ENCODE measurements around the gene PJA1.

The PJA1 gene, protein sequence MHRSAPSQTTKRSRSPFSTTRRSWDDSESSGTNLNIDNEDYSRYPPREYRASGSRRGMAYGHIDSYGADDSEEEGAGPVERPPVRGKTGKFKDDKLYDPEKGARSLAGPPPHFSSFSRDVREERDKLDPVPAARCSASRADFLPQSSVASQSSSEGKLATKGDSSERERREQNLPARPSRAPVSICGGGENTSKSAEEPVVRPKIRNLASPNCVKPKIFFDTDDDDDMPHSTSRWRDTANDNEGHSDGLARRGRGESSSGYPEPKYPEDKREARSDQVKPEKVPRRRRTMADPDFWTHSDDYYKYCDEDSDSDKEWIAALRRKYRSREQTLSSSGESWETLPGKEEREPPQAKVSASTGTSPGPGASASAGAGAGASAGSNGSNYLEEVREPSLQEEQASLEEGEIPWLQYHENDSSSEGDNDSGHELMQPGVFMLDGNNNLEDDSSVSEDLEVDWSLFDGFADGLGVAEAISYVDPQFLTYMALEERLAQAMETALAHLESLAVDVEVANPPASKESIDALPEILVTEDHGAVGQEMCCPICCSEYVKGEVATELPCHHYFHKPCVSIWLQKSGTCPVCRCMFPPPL
- 8.1 to 28.0 (median 18.2) reads per million in 17 experiments for total RNA-seq

GRCh38 chrX:69165087-69165651, at the start of gene PJA1:
TSS of gene PJA1 (minus strand) at chrX:69165453. CDS start at chrX:69163073, 2,380 bp downstream.
- peak; percentile 65 to 88 (median 77) for DNase-seq

- no peak for DNase-seq
Measured at GRCh38 chrX:69214463-69214862, 49.2 kb upstream of the PJA1 start.

GRCh38 chrX:69211701-69212100, 46.4 kb upstream of the PJA1 start:
- DNase-seq = no peak

- DNase-seq = no peak
Measured at GRCh38 chrX:69210581-69210980, 45.3 kb upstream of the PJA1 start.

DNA sequence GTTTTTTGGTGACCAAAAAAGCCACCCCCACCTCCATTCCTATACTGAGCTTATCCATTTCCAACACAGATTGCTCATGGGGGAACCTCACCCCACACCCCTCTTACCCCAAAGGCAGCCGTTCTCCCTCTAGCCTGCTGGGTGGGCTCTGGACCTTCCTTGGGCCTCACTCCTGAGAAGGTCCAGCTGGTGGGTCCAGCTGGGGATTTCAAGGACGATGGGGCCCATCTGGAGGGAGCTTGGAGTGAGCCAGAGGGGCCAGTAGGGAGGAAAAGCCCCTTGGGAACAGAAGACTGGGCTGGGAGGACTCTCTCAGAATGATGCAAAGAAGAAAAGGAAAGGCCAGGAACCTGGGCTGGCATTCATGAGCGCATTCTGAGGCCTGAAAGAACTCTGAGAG, 42.0 kb upstream of the PJA1 start:
- no peak for DNase-seq

DNA sequence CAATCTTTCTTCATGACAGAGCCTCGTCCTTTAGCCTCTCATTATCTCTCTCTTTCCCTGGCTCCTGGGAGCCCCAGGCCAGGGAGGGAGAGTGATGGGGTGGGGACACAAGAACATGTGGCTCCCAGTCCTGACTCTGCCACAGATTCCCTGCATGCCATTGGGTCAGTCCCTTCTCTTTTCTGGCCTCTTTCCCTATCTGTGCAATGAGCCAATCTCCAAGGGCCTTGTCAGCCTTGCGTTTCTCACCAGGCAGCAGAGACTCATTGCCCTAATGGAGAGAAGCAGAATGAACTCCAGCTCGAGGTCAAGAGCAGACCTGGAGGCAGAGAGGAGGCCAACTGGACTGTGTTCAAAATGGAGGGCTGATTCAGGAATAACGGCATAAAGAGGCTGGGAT, 38.4 kb upstream of the PJA1 start:
- no peak for DNase-seq

DNA sequence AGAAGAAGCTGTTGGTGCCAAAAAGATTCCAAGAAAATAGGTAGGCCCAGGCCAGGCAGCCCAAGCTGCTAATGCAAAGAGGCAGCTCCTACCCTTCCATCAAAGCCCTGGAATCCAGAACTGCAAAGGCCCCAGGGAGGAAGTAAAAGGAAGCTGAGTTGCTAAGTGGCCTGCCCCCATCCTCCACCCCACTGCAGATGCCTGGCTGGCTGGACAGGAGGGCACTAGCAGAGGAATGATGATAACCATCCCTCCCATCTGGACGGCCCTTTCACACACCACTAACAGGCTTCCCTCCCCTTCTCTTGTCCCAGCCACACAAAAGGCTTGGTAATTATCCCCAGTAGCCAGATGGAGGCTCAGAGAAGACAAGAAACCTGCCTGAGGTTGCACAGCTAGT, 32.4 kb upstream of the PJA1 start:
- DNase-seq = no peak

GRCh38 chrX:69196666-69197065, 31.4 kb upstream of the PJA1 start:
- DNase-seq = no peak

- DNase-seq = no peak
Measured at GRCh38 chrX:69195810-69196209, 30.6 kb upstream of the PJA1 start.

DNA sequence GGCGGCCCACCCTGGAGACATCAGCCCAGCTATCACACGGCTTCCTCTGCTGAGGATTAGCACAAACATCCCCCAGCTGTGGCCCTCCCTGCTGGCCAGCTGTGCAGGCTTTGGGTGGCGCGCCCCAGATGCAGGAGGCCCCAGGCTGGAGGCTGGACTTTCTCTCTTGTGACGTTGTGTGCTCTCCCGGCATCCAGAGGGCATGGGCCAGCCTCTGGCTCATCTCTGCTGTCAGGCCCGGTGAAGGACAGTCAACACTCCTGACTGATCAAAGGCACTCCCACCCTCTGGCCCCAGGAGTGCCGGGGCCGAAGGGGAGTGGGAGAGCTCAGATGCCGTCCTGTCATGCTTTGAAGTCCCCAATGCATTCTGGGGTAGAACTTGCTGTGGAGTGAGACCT, 29.9 kb upstream of the PJA1 start:
- no peak for DNase-seq

DNA sequence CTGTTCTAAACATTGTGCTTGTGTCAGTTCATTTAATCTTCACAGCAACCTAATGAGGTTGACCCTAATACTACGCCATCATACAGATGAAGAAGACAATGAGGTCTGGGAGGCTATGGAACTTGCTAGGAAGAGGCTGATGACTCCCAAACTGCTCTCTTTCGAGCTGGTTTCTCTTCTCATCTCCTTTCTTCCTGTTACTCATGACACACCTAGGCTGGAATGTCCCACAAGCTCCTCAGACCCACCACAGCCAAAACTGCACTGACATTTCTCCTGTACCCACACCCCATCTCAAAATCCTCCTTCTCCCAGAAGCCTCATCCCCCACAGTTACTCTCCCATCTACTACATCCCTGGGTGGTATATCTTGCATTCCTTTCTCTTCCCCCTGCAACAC, 27.4 kb upstream of the PJA1 start:
- DNase-seq = no peak

- DNase-seq = no peak
Measured at GRCh38 chrX:69189576-69190371, 24.5 kb upstream of the PJA1 start.

- DNase-seq = no peak
Measured at GRCh38 chrX:69186651-69187050, 21.4 kb upstream of the PJA1 start.

DNA sequence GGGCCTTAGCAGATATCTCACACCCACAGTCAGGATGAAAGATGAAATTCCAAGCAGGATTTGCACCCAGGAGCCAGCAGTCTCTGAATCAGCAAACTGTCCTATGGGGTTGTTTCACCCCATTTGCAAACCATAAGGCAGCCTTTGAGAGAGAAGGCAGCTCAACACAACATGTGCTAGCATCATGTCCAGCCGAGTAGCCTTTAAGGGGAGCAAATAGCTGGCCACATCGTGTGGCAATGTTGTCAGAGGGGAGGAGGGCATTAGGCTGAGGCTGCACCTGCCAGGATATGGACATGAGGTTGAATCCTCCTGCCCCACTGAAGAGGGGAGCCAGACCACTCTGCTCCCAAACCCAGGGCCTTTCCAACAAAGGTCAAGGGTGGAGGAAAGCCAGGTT, 20.6 kb upstream of the PJA1 start:
- DNase-seq = no peak

GRCh38 chrX:69185141-69185540, 19.9 kb upstream of the PJA1 start:
- peak in 2 of 4 experiments; percentile 25 to 64 for DNase-seq

DNA sequence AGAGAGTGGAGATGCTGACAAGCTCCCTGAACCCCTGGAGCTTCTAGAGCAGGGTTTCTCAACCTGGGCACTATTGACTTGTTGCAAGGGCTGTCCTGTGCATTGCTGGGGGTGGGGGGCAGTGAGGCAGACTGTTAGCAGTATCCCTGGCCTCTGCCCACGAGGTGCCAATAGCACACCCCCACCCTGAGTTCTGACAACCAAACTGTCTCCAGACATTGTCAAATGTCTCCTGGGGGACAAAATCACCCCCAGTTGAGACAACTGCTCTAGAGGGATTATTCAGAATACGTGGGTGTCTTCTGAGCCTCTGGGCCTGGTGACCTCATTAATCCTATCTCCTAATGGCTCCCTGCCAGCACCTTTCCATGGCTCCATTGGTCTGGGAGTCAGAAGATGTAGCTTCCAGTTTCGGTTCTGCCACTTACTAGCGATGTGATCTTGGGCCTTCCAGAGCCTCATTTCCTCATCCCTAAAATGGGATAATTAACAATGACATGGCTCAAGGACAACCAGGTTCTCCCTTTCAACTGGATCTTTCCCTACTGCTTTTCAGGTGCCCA, 17.6 kb upstream of the PJA1 start:
- DNase-seq = peak in 1 of 4 experiments; percentile 23

DNA sequence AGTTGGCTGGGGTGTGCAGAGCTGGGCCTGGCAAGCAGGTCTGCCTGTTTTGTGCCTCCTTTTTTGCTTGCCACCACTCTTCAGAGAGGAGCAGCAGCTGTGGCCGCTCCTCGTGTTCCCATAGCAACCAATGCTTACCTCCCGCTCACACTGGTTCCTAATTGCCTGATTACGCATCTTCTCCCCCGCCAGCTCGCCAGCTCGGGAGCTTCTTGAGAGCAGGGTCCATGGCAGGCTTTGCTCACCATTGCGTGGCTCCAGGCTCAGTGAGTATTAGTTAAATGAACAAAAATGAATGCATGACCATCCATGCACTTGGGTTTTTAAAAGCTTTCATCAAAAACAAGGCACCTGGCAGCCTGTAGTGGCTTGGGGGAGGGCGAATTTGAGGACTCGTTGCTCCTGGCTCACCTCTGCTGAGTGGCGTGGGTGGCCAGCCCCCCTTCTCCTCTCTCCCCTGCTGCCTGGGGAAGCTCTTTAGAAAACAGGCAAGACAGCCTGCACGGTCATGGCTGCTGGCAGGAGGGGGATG, 14.2 kb upstream of the PJA1 start:
- DNase-seq = no peak

GRCh38 chrX:69178592-69178991, 13.3 kb upstream of the PJA1 start:
- no peak for DNase-seq

DNA sequence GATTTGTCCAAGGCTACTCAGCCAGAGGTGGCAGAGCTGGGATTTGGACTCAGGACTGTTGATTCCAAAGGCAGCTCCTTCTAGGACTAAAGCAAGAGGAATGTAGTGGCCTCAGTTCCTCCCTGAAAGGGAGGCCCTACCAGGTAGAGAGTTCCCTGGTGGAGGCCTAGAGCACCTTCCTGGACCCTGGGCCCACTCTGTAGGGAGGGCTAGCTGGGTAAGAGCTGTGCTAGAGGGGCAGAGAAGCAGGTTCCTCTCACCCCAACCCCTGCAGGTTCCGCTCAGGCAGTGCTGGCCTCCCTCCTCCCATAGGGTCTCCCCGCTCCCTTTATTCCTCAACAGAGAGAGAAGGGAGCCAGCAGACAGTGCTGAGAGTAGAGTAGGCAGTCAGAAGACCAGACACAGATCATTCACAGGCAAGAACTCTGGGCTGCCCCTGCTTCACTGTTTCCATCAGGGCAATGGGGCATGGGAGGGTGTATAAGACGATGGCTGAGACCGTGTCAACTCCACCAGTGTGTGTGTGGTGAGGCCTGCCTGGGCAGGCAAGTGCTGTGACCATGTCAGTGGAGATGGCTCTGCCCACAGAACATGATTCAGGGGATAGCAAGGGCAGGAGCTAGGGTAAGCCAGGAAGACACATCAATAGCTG, 12.4 kb upstream of the PJA1 start:
- DNase-seq = no peak

DNA sequence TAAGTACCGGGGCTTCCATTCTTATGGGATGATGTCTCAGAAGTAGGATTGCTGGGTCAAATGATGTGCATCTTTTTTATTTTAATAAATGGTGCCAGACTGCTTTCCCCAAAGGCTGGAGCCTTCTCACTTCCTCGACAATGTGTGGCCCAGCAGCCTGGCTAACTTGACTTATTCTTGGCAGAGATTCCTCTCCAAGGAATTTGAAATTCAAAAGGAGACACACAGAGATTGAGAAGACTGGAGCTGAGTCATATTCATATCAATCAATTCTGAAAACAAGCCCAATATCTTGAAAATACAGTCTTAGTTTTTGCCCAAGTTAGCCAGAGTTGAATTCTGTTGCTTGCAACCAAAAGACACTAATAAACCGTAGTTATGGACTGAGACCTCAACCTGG, 10.8 kb upstream of the PJA1 start:
- DNase-seq = no peak

GRCh38 chrX:69173906-69174305, 8.7 kb upstream of the PJA1 start:
- DNase-seq = no peak

GRCh38 chrX:69172937-69173336, 7.7 kb upstream of the PJA1 start:
- no peak for DNase-seq
